22Rv1 (cell line): Measurements from ENCODE around the gene CNTNAP2.

Experiments used
- H3K27ac ChIP-seq: fragments of 450-650 bp; 2 replicates; pipeline ENCODE4 v1.5.1; 2017
- CTCF ChIP-seq: fragments of 450-650 bp; IDR thresholded peaks from 2 replicates; pipeline ENCODE4 v1.5.1; 2017; ENCODE audit warnings: mild to moderate bottlenecking
- ZFX ChIP-seq: fragments of 450-650 bp; IDR thresholded peaks from 2 replicates; pipeline ENCODE4 v1.6.1; 2017; ENCODE audit warnings: antibody characterized with exemption, borderline replicate concordance

Gene CNTNAP2

DNA sequence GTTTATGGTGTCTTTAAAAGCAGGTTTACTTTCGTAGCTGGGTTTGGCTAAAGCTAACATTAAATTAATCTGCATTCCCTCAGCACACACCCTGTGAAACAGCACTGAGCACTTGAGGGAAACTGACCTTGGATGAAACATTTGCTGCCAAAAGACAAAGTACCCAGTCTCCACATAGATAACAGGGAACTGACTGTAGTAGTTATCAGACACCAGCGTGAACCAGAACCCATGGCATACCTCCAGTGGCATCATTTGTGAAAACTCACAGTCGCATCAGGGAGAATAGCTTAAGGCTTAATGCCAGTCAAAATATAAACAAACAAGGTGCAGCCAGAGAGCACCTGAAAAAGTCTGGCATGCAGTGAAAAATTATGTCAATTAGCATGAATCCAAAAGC, 2116.2 kb downstream of the CNTNAP2 start:
- no peak for TF ChIP-seq ZFX
- no peak for TF ChIP-seq CTCF
- no peak overlapping the region for H3K27ac ChIP-seq

DNA sequence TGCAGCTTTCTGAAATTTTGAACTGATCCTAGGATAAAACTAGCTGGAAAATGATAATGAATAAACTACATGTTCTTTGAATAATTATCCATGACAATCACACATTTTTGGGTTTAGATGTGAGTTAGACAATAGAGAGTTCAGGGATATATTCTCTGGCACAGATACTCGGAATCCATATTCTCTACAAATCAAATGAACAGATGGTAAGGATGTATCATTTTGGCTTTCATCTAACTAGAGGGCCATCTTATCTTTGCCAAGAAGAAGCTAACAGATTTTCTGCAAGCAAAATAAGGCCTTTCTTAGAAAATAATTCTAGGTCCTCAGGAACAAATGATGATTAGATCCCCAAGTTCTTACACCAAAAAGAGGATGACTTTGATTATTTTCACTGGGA, 2118.1 kb downstream of the CNTNAP2 start:
- no peak overlapping the region for H3K27ac ChIP-seq
- TF ChIP-seq ZFX (no peak), CTCF (no peak)

DNA sequence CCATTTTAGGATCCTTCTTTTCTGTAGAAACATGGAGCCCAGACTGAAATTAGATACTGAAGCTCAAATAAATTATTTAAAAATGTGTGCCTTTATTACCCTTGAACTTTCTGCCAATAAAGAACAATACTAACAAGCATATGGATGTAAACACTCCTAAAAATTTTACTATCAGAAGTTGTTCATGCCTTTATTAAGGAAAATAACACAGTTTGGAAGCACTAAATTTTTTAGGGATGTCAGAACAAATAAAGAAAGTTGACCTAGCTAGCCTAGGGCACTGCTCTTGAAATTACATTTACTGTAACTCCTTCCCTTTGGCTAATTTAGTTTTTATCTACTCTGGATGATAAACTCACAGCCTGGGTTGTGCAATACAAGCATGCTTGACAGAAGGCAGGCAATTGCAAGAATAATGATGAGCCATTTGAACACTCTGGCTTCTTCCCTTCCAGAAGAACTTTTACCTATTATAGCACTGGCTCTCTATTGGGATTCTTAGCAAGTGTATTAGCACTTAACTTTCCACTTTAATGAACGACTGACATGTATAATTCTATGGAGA, 2122.2 kb downstream of the CNTNAP2 start:
- TF ChIP-seq ZFX, result no peak
- no peak for TF ChIP-seq CTCF

DNA sequence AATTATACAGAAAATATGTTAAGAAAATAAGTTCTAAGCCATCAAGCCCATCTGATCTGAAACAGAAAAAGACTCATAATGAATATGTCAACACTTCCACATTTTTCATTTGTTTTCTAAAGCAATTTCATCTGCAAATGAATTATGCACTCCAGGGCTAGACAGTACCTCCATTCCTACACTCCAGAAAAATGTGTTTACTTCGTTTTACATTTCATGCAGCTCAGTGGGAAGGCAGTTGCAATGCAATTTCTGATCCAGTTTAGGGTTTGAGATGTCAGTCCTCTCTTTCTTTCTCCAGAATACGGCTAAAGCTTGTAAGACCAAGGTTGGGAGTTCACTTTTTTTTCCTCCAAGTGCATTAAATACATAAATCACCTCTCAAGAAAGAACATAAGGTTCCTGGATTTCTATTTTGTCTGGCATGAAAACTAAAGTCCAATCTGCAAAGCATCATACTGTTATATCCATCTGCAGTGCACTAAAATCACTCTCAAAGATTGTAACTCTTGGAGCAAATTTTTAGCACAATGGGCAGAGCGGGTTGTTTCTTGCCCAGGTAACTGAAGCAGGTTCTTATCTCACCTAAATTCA, 2125.2 kb downstream of the CNTNAP2 start:
- TF ChIP-seq CTCF, result no peak
- TF ChIP-seq ZFX, result no peak

More for the DNA sequence above, 2122.2 kb downstream of the CNTNAP2 start:
- H3K27ac ChIP-seq, result no peak overlapping the region

GRCh38 chr7:148242294-148242821, 2125.8 kb downstream of the CNTNAP2 start:
- H3K27ac ChIP-seq, result no peak overlapping the region
- TF ChIP-seq ZFX, result no peak
- peak; percentile 96 for TF ChIP-seq CTCF

More for the DNA sequence above, 2125.2 kb downstream of the CNTNAP2 start:
- H3K27ac ChIP-seq, result no peak overlapping the region

- no peak overlapping the region for H3K27ac ChIP-seq
- TF ChIP-seq ZFX (no peak), CTCF (no peak)
Measured at GRCh38 chr7:148245381-148245780, 2128.8 kb downstream of the CNTNAP2 start.

DNA sequence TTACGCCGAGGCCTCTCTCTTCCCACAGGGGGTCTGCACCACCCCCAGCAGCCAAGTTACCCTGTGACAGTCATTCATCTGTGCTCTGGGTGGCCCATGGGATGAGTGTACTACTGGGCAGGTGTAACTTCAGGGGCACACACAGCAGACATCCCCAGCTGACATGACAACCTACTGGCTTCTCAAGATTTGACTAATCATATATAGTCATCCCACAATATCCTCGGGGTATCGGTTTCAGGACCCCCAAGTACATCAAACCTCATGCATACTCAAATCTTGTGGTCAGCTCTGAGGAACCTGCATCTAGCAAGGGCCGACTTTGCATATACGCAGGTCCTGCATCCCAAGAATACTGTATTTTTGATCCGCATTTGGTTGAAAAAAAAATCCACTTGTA, 2137.0 kb downstream of the CNTNAP2 start:
- TF ChIP-seq ZFX (no peak), CTCF (no peak)
- H3K27ac ChIP-seq, result no peak overlapping the region
